Measurements from ENCODE around the gene USP34. TPM values are rescaled to one million over a fixed set of nuclear protein-coding genes. Genes with fewer than 3 reads are reported as not detected.

USP34 gene
- total and polyA plus RNA-seq, 2 of the 4 experiments (the other 2 are of a cell fraction): 34.7 to 128 TPM

DNA sequence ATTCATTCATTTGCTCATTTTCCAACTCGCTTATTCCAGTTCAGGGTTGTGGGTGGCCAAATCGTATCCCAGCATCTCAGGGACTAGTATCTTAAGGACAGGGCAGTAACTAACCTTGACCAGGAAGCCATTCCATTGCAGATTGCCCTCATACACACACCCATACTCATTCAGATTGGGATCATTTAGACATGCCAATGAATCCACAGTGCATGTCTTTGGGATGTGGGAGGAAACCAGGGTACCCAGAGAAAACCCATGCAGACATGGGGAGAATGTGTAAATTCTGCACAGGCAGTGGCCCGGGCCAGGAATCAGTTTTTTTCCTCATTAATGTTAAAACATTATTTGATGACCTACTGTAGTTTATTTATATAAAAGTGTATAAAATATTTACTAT lies 150.7 kb downstream of the USP34 start:
- H2AK9ac ChIP-seq (replicated peaks; ENCODE audit: low read depth, low read length, poor library complexity): no peak overlapping the region
- no CpG with 5 or more reads among the region's 3 CpGs for WGBS, 2 experiments (ENCODE audit: extremely low coverage in 2 of 2, insufficient read length in 1 of 2)
- H2BK5ac ChIP-seq (ENCODE audit: low read depth, low read length, poor library complexity, severe bottlenecking): no peak overlapping the region
- H4K5ac ChIP-seq (ENCODE audit: low read depth, low read length): no peak overlapping the region
- no peak overlapping the region for H3K4me2 ChIP-seq (ENCODE audit: low read depth, low read length)
- H3K18ac ChIP-seq (ENCODE audit: low read depth, low read length): no peak overlapping the region
- intact Hi-C loops (cut with micrococcal nuclease) (no loop called here), in situ Hi-C loops (cut with MboI; ENCODE audit: low sequenced_read_pairs) (no loop called here), dilution Hi-C loops (cut with HindIII; ENCODE audit: low sequenced_read_pairs, unreplicated experiment) (no loop called here)
- no peak overlapping the region for H3K56ac ChIP-seq (ENCODE audit: extremely low read depth, insufficient read depth, low read length)
- H4K91ac ChIP-seq (ENCODE audit: insufficient read depth, low read depth, low read length): no peak overlapping the region
- no peak overlapping the region for H2BK120ac ChIP-seq (ENCODE audit: low read depth, low read length)
- H3K9me3 ChIP-seq (ENCODE audit: control insufficient read depth, insufficient read depth, low read length): no peaks in the 10 kb centered on the region
- BruUV-seq (replicated peaks): no TSS peak
- H3K4ac ChIP-seq (ENCODE audit: low read depth, low read length): no peak overlapping the region
- no peak overlapping the region for H2BK15ac ChIP-seq (ENCODE audit: low read depth, low read length)
- no peak overlapping the region for H2AFZ ChIP-seq (replicated peaks; ENCODE audit: low read length, poor library complexity)
- H3K23ac ChIP-seq (ENCODE audit: low read depth, low read length): peak overlapping the region; percentile 43; the same call in 1 of the 2 replicates
- no peak overlapping the region for H3K9ac ChIP-seq (ENCODE audit: low read depth, low read length)
- H4K8ac ChIP-seq (ENCODE audit: low read depth in 2 of 2, low read length in 2 of 2): no peak overlapping the region
- no peak overlapping the region for H3K27ac ChIP-seq (ENCODE audit: insufficient read depth, low read length)
- no peak overlapping the region for H3K14ac ChIP-seq (replicated peaks; ENCODE audit: low read depth, low read length)
- CTCF ChIA-PET: no interaction called here
- peaks cover 16 to 27% of the 10 kb centered on the region in 2 experiments for H3K79me1 ChIP-seq (ENCODE audit: low read depth in 1 of 2, low read length in 2 of 2)
- peaks cover 22% of the 10 kb centered on the region for H3K36me3 ChIP-seq (ENCODE audit: control insufficient read depth, insufficient read depth, low read length)
- TF ChIP-seq RFX5 (IDR thresholded peaks at IDR 0.05; ENCODE audit: low read depth, low read length) (no peak), CEBPB (IDR thresholded peaks at IDR 0.05; ENCODE audit: low read depth, low read length) (no peak), FOS (IDR thresholded peaks at IDR 0.05; ENCODE audit: low read depth, low read length) (no peak), POLR2A (IDR thresholded peaks at IDR 0.05; ENCODE audit: low read depth, low read length) (no peak), MXI1 (IDR thresholded peaks at IDR 0.05; ENCODE audit: borderline replicate concordance, low read depth, low read length) (no peak), RCOR1 (IDR thresholded peaks at IDR 0.05; ENCODE audit: insufficient replicate concordance, low read length) (no peak), SMC3 (IDR thresholded peaks at IDR 0.05; ENCODE audit: low read depth, low read length) (no peak), MAFK (IDR thresholded peaks at IDR 0.05; ENCODE audit: low read depth, low read length) (no peak)
- TF ChIP-seq, protein P1, sequence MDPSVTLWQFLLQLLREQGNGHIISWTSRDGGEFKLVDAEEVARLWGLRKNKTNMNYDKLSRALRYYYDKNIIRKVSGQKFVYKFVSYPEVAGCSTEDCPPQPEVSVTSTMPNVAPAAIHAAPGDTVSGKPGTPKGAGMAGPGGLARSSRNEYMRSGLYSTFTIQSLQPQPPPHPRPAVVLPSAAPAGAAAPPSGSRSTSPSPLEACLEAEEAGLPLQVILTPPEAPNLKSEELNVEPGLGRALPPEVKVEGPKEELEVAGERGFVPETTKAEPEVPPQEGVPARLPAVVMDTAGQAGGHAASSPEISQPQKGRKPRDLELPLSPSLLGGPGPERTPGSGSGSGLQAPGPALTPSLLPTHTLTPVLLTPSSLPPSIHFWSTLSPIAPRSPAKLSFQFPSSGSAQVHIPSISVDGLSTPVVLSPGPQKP (IDR thresholded peaks at IDR 0.05; ENCODE audit: borderline replicate concordance, low read depth, low read length): no peak
- no peak overlapping the region for H2BK20ac ChIP-seq (ENCODE audit: low read depth, low read length)
- no peak for DNase-seq
- ATAC-seq (ENCODE audit: low read depth): no peak
- POLR2A ChIA-PET (ENCODE audit: unreplicated experiment): no interaction called here
- H3K9me1 ChIP-seq (ENCODE audit: insufficient read depth, low read length): peaks cover 5% of the 10 kb centered on the region
- no peaks in the 10 kb centered on the region for H4K20me1 ChIP-seq (ENCODE audit: insufficient read depth, low read length)
- no peak overlapping the region for H2AK5ac ChIP-seq (ENCODE audit: low read depth, low read length)
- no peak overlapping the region for H3K4me3 ChIP-seq (ENCODE audit: insufficient read depth, low read depth, low read length)
- H3K4me1 ChIP-seq (ENCODE audit: control insufficient read depth, insufficient read depth, low read length): no peaks in the 10 kb centered on the region
- H3K27me3 ChIP-seq (ENCODE audit: control insufficient read depth, insufficient read depth, low read length): no peaks in the 10 kb centered on the region

Measured in IMR-90 (cell line).